Neural crest cell (in vitro differentiated cells): ENCODE measurements around the gene ZNF776. TPM values are rescaled to one million over a fixed set of nuclear protein-coding genes. Genes with fewer than 3 reads are reported as not detected.

Experiments used
- DNase-seq: peaks from one replicate; pipeline ENCODE4 v3.0.0; 2021; ENCODE audit warnings: low read depth, mixed read lengths, low spot score
- H3K27ac Mint-ChIP-seq: one replicate; pipeline ENCODE4 v1.8.0; 2021; ENCODE audit warnings: mild to moderate bottlenecking, mixed read lengths; ENCODE audit not compliant: unreplicated experiment
- H3K27me3 Mint-ChIP-seq: 2 replicates; pipeline ENCODE4 v1.8.0; 2021; ENCODE audit warnings: low read depth, mild to moderate bottlenecking, mixed read lengths
- H3K36me3 Mint-ChIP-seq: 2 replicates; pipeline ENCODE4 v1.8.0; 2021; ENCODE audit warnings: low read depth, mild to moderate bottlenecking, mixed read lengths
- H3K4me1 Mint-ChIP-seq: 2 replicates; pipeline ENCODE4 v1.8.0; 2021; ENCODE audit warnings: mixed read lengths
- H3K4me3 Mint-ChIP-seq: one replicate; pipeline ENCODE4 v1.8.0; 2021; ENCODE audit warnings: mild to moderate bottlenecking, mixed read lengths
- H3K9me3 Mint-ChIP-seq: 2 replicates; pipeline ENCODE4 v1.8.0; 2021; ENCODE audit warnings: mixed read lengths
- CTCF ChIP-seq: fragments of 200-600 bp; sonication (generic); conservative IDR thresholded peaks from 2 replicates; pipeline ENCODE4 v1.5.0; 2021; ENCODE audit warnings: antibody characterized with exemption, mild to moderate bottlenecking
- total RNA-seq: library from RNA; stranded (reverse); gene quantifications from 2 replicates; pipeline ENCODE4 v1.2.1, GENCODE V29; 2021

ZNF776 gene
- total RNA-seq, 1 donor from 2014 or later, result 25.9 TPM

- Mint-ChIP-seq H3K36me3 (peaks cover 40% of the 10 kb centered on the region), H3K4me3 (peak overlapping the region; percentile 93), H3K27ac (peak overlapping the region; percentile 87), H3K9me3 (peaks cover 10% of the 10 kb centered on the region), H3K4me1 (peaks cover 18% of the 10 kb centered on the region), H3K27me3 (no peaks in the 10 kb centered on the region)
- TF ChIP-seq CTCF, result no peak
- DNase-seq, result no peak
These were observed 825 bp downstream of the ZNF776 start for GRCh38 chr19:57747472-57747807.

GRCh38 chr19:57748029-57748428 lies 1.4 kb downstream of the ZNF776 start:
- H3K36me3 Mint-ChIP-seq, result peaks cover 46% of the 10 kb centered on the region

GRCh38 chr19:57754091-57754673 lies 7.6 kb downstream of the ZNF776 start:
- Mint-ChIP-seq H3K4me1 (no peaks in the 10 kb centered on the region), H3K27ac (no peak overlapping the region), H3K4me3 (no peak overlapping the region), H3K36me3 (peaks cover 74% of the 10 kb centered on the region), H3K9me3 (peaks cover 2% of the 10 kb centered on the region), H3K27me3 (no peaks in the 10 kb centered on the region)
- no peak for DNase-seq
- TF ChIP-seq CTCF, result no peak

More at GRCh38 chr19:57748029-57748428, 1.4 kb downstream of the ZNF776 start:
- H3K4me1 Mint-ChIP-seq, result peaks cover 18% of the 10 kb centered on the region
- DNase-seq, result no peak
- peaks cover 10% of the 10 kb centered on the region for H3K9me3 Mint-ChIP-seq
- H3K27me3 Mint-ChIP-seq, result no peaks in the 10 kb centered on the region
- TF ChIP-seq CTCF, result no peak
- peak overlapping the region; percentile 93 for H3K4me3 Mint-ChIP-seq
- H3K27ac Mint-ChIP-seq, result no peak overlapping the region

- peaks cover 2% of the 10 kb centered on the region for H3K9me3 Mint-ChIP-seq
- H3K4me1 Mint-ChIP-seq, result no peaks in the 10 kb centered on the region
- no peak overlapping the region for H3K4me3 Mint-ChIP-seq
- TF ChIP-seq CTCF, result no peak
- no peaks in the 10 kb centered on the region for H3K27me3 Mint-ChIP-seq
- no peak for DNase-seq
- no peak overlapping the region for H3K27ac Mint-ChIP-seq
- peaks cover 71% of the 10 kb centered on the region for H3K36me3 Mint-ChIP-seq
These were observed 8.4 kb downstream of the ZNF776 start for GRCh38 chr19:57755031-57755430.

GRCh38 chr19:57757941-57758340 lies 11.3 kb downstream of the ZNF776 start:
- peaks cover 52% of the 10 kb centered on the region for H3K36me3 Mint-ChIP-seq
- no peak for TF ChIP-seq CTCF
- no peak overlapping the region for H3K27ac Mint-ChIP-seq
- H3K4me3 Mint-ChIP-seq, result no peak overlapping the region
- H3K27me3 Mint-ChIP-seq, result no peaks in the 10 kb centered on the region
- H3K9me3 Mint-ChIP-seq, result no peaks in the 10 kb centered on the region
- no peak for DNase-seq
- H3K4me1 Mint-ChIP-seq, result no peaks in the 10 kb centered on the region

GRCh38 chr19:57759096-57759495 lies 12.5 kb downstream of the ZNF776 start:
- no peak overlapping the region for H3K27ac Mint-ChIP-seq
- H3K4me3 Mint-ChIP-seq, result no peak overlapping the region
- no peak for TF ChIP-seq CTCF
- no peak for DNase-seq
- no peaks in the 10 kb centered on the region for H3K4me1 Mint-ChIP-seq
- no peaks in the 10 kb centered on the region for H3K9me3 Mint-ChIP-seq
- peaks cover 43% of the 10 kb centered on the region for H3K36me3 Mint-ChIP-seq
- H3K27me3 Mint-ChIP-seq, result no peaks in the 10 kb centered on the region
